ENCODE data around the gene CRMP1.
A peak's percentile ranks its signal among the peaks of the same experiment; 100 is the strongest.
"Not testable (repeated sequence)": the region's sequence is repeated elsewhere in the genome, so short reads cannot be mapped to it uniquely, and the experiment has no call there.

Gene CRMP1

GRCh38 chr4:5887361-5888221 is 5.3 kb downstream of the CRMP1 start:
- DNase-seq: peak; percentile 27

GRCh38 chr4:5887011-5887360 is 5.9 kb downstream of the CRMP1 start:
- no peak for DNase-seq

GRCh38 chr4:5885733-5886132 is 7.2 kb downstream of the CRMP1 start:
- DNase-seq: no peak

- no peak for DNase-seq
Measured at GRCh38 chr4:5884796-5885195, 8.1 kb downstream of the CRMP1 start.

GRCh38 chr4:5883916-5884315 is 9.0 kb downstream of the CRMP1 start:
- no peak for DNase-seq

- no peak for DNase-seq
Measured at GRCh38 chr4:5882947-5883346, 9.9 kb downstream of the CRMP1 start.

- DNase-seq: no peak
Measured at GRCh38 chr4:5881340-5881739, 11.5 kb downstream of the CRMP1 start.

- DNase-seq: peak; percentile 72
Measured at GRCh38 chr4:5878359-5878758, 14.5 kb downstream of the CRMP1 start.

GRCh38 chr4:5877392-5877791 is 15.5 kb downstream of the CRMP1 start:
- DNase-seq: no peak

GRCh38 chr4:5874811-5875449 is 18.0 kb downstream of the CRMP1 start:
- no peak for DNase-seq

GRCh38 chr4:5870701-5871100 is 22.2 kb downstream of the CRMP1 start:
- DNase-seq: no peak

GRCh38 chr4:5869966-5870619 is 22.8 kb downstream of the CRMP1 start:
- no peak for DNase-seq

GRCh38 chr4:5867866-5868265 is 25.0 kb downstream of the CRMP1 start:
- DNase-seq: no peak

GRCh38 chr4:5866841-5867813 is 25.8 kb downstream of the CRMP1 start:
- no peak for DNase-seq

GRCh38 chr4:5865896-5866599 is 26.8 kb downstream of the CRMP1 start:
- DNase-seq: no peak

GRCh38 chr4:5863461-5864113 is 29.3 kb downstream of the CRMP1 start:
- no peak for DNase-seq

GRCh38 chr4:5858020-5858769 is 34.7 kb downstream of the CRMP1 start:
- DNase-seq: no peak

- DNase-seq: no peak
Measured at GRCh38 chr4:5857199-5857598, 35.7 kb downstream of the CRMP1 start.

- not testable (repeated sequence) for DNase-seq
Measured at GRCh38 chr4:5856362-5856761, 36.5 kb downstream of the CRMP1 start.

- DNase-seq: no peak
Measured at GRCh38 chr4:5854929-5855328, 38.0 kb downstream of the CRMP1 start.

Data from NCI-H774 (cell line).